SIG-M5 treated with dmso at 0.1 percent for 504 hours (cell line): ENCODE results near the gene ABCD3.

ENCODE experiments used
- DNase-seq: peaks from one replicate; lab custom pipeline; 2025; ENCODE audit not compliant: unreplicated experiment; lab: John Stamatoyannopoulos, UW

ABCD3 gene

GRCh38 chr1:94524531-94524930, 106.3 kb downstream of the ABCD3 start:
- DNase-seq = no peak

- no peak for DNase-seq
Observed at GRCh38 chr1:94526152-94526980, 108.2 kb downstream of the ABCD3 start.

- no peak for DNase-seq
Observed at GRCh38 chr1:94527447-94528031, 109.3 kb downstream of the ABCD3 start.

- DNase-seq = no peak
Observed at GRCh38 chr1:94528299-94528698, 110.1 kb downstream of the ABCD3 start.

GRCh38 chr1:94528826-94529225, 110.6 kb downstream of the ABCD3 start:
- no peak for DNase-seq

GRCh38 chr1:94529416-94529815, 111.2 kb downstream of the ABCD3 start:
- DNase-seq = no peak

GRCh38 chr1:94530373-94530878, 112.2 kb downstream of the ABCD3 start:
- DNase-seq = no peak

GRCh38 chr1:94531664-94532063, 113.5 kb downstream of the ABCD3 start:
- no peak for DNase-seq

- no peak for DNase-seq
Observed at GRCh38 chr1:94532077-94532476, 113.9 kb downstream of the ABCD3 start.

- DNase-seq = no peak
Observed at GRCh38 chr1:94535095-94535494, 116.9 kb downstream of the ABCD3 start.

GRCh38 chr1:94535879-94536278, 117.7 kb downstream of the ABCD3 start:
- DNase-seq = no peak

GRCh38 chr1:94537254-94537653, 119.1 kb downstream of the ABCD3 start:
- no peak for DNase-seq

- no peak for DNase-seq
Observed at GRCh38 chr1:94538243-94538827, 120.1 kb downstream of the ABCD3 start.

GRCh38 chr1:94539496-94539895, 121.3 kb downstream of the ABCD3 start:
- no peak for DNase-seq

- DNase-seq = peak; percentile 14
Observed at GRCh38 chr1:94540440-94541245, 122.5 kb downstream of the ABCD3 start.

GRCh38 chr1:94541246-94542087, 123.3 kb downstream of the ABCD3 start, which contains the start of gene F3:
Gene F3 (minus strand): TSS chr1:94541759. CDS start chr1:94541636, 123 bp downstream.
- peak; percentile 73 for DNase-seq

- no peak for DNase-seq
Observed at GRCh38 chr1:94542088-94542870, 124.1 kb downstream of the ABCD3 start.

- DNase-seq = peak; percentile 72
Observed at GRCh38 chr1:94543001-94543400, 124.8 kb downstream of the ABCD3 start.

GRCh38 chr1:94543893-94544635, 125.9 kb downstream of the ABCD3 start:
- DNase-seq = peak; percentile 60
